Measurements from ENCODE around the gene CRAMP1. TPM values are rescaled to one million over a fixed set of nuclear protein-coding genes. Genes with fewer than 3 reads are reported as not detected.
"Not testable (repeated sequence)": the region's sequence is repeated elsewhere in the genome, so short reads cannot be mapped to it uniquely, and the experiment has no call there.

Gene CRAMP1
- total RNA-seq, 2 donors from 2014 or later = 22.8 to 28.6 TPM

- Mint-ChIP-seq H3K4me1 (peaks cover 4% of the 10 kb centered on the region), H3K36me3 (ENCODE audit: low read depth) (no peaks in the 10 kb centered on the region), H3K27me3 (no peaks in the 10 kb centered on the region), H3K27ac (no peak overlapping the region), H3K4me3 (no peak overlapping the region)
- DNase-seq (no peak), ATAC-seq (no peak)
- no peaks in the 10 kb centered on the region for H3K9me3 ChIP-seq (ENCODE audit: control insufficient read depth, low read length, poor library complexity, severe bottlenecking)
Measured at GRCh38 chr16:1583180-1583579, 29.0 kb upstream of the CRAMP1 start.

GRCh38 chr16:1584926-1585484 lies 27.2 kb upstream of the CRAMP1 start:
- Mint-ChIP-seq H3K27ac (no peak overlapping the region), H3K27me3 (no peaks in the 10 kb centered on the region), H3K4me1 (peaks cover 4% of the 10 kb centered on the region), H3K4me3 (no peak overlapping the region), H3K36me3 (ENCODE audit: low read depth) (no peaks in the 10 kb centered on the region)
- no peak for ATAC-seq
- no peak for DNase-seq
- no peaks in the 10 kb centered on the region for H3K9me3 ChIP-seq (ENCODE audit: control insufficient read depth, low read length, poor library complexity, severe bottlenecking)

- ATAC-seq = no peak
- no peak for DNase-seq
- Mint-ChIP-seq H3K4me1 (no peaks in the 10 kb centered on the region), H3K4me3 (no peak overlapping the region), H3K27me3 (no peaks in the 10 kb centered on the region), H3K27ac (peak overlapping the region; percentile 34), H3K36me3 (ENCODE audit: low read depth) (no peaks in the 10 kb centered on the region)
- no peaks in the 10 kb centered on the region for H3K9me3 ChIP-seq (ENCODE audit: control insufficient read depth, low read length, poor library complexity, severe bottlenecking)
Measured at GRCh38 chr16:1590366-1590765, 21.8 kb upstream of the CRAMP1 start.

- H3K27ac Mint-ChIP-seq = peak overlapping the region; percentile 34
- ATAC-seq (no peak), DNase-seq (no peak)
- no peaks in the 10 kb centered on the region for H3K36me3 Mint-ChIP-seq (ENCODE audit: low read depth)
- no peaks in the 10 kb centered on the region for H3K9me3 ChIP-seq (ENCODE audit: control insufficient read depth, low read length, poor library complexity, severe bottlenecking)
- H3K27me3 Mint-ChIP-seq = no peaks in the 10 kb centered on the region
- no peak overlapping the region for H3K4me3 Mint-ChIP-seq
- H3K4me1 Mint-ChIP-seq = no peaks in the 10 kb centered on the region
Measured at GRCh38 chr16:1590930-1591705, 21.0 kb upstream of the CRAMP1 start.

GRCh38 chr16:1592446-1592845 lies 19.7 kb upstream of the CRAMP1 start:
- Mint-ChIP-seq H3K27ac (no peak overlapping the region), H3K4me3 (no peak overlapping the region), H3K36me3 (ENCODE audit: low read depth) (no peaks in the 10 kb centered on the region), H3K4me1 (no peaks in the 10 kb centered on the region), H3K27me3 (no peaks in the 10 kb centered on the region)
- DNase-seq (no peak), ATAC-seq (no peak)
- H3K9me3 ChIP-seq (ENCODE audit: control insufficient read depth, low read length, poor library complexity, severe bottlenecking) = no peaks in the 10 kb centered on the region

- not testable (repeated sequence) for ATAC-seq; H3K4me3 Mint-ChIP-seq; DNase-seq; H3K27ac Mint-ChIP-seq; H3K4me1 Mint-ChIP-seq; H3K27me3 Mint-ChIP-seq; H3K36me3 Mint-ChIP-seq (ENCODE audit: low read depth); H3K9me3 ChIP-seq (ENCODE audit: control insufficient read depth, low read length, poor library complexity, severe bottlenecking)
Measured at GRCh38 chr16:1595511-1595910, 16.6 kb upstream of the CRAMP1 start.

GRCh38 chr16:1596516-1596915 lies 15.6 kb upstream of the CRAMP1 start:
- ATAC-seq = no peak
- no peak overlapping the region for H3K27ac Mint-ChIP-seq
- H3K4me1 Mint-ChIP-seq = no peaks in the 10 kb centered on the region
- H3K36me3 Mint-ChIP-seq (ENCODE audit: low read depth) = no peaks in the 10 kb centered on the region
- no peaks in the 10 kb centered on the region for H3K9me3 ChIP-seq (ENCODE audit: control insufficient read depth, low read length, poor library complexity, severe bottlenecking)
- no peak overlapping the region for H3K4me3 Mint-ChIP-seq
- H3K27me3 Mint-ChIP-seq = no peaks in the 10 kb centered on the region
- DNase-seq = no peak

- Mint-ChIP-seq H3K27ac (no peak overlapping the region), H3K27me3 (no peaks in the 10 kb centered on the region), H3K4me3 (no peak overlapping the region), H3K4me1 (no peaks in the 10 kb centered on the region), H3K36me3 (ENCODE audit: low read depth) (no peaks in the 10 kb centered on the region)
- H3K9me3 ChIP-seq (ENCODE audit: control insufficient read depth, low read length, poor library complexity, severe bottlenecking) = no peaks in the 10 kb centered on the region
- ATAC-seq (no peak), DNase-seq (no peak)
Measured at GRCh38 chr16:1597154-1597553, 15.0 kb upstream of the CRAMP1 start.

- no peaks in the 10 kb centered on the region for H3K4me1 Mint-ChIP-seq
- no peak overlapping the region for H3K4me3 Mint-ChIP-seq
- no peak for DNase-seq
- H3K27ac Mint-ChIP-seq = no peak overlapping the region
- no peaks in the 10 kb centered on the region for H3K9me3 ChIP-seq (ENCODE audit: control insufficient read depth, low read length, poor library complexity, severe bottlenecking)
- no peaks in the 10 kb centered on the region for H3K27me3 Mint-ChIP-seq
- no peaks in the 10 kb centered on the region for H3K36me3 Mint-ChIP-seq (ENCODE audit: low read depth)
- ATAC-seq = no peak
Measured at GRCh38 chr16:1601031-1601430, 11.1 kb upstream of the CRAMP1 start.

GRCh38 chr16:1601489-1601888 lies 10.7 kb upstream of the CRAMP1 start:
- H3K36me3 Mint-ChIP-seq (ENCODE audit: low read depth) = no peaks in the 10 kb centered on the region
- H3K27me3 Mint-ChIP-seq = no peaks in the 10 kb centered on the region
- H3K9me3 ChIP-seq (ENCODE audit: control insufficient read depth, low read length, poor library complexity, severe bottlenecking) = no peaks in the 10 kb centered on the region
- no peak for ATAC-seq
- H3K4me1 Mint-ChIP-seq = no peaks in the 10 kb centered on the region
- H3K27ac Mint-ChIP-seq = no peak overlapping the region
- H3K4me3 Mint-ChIP-seq = no peak overlapping the region
- no peak for DNase-seq

- DNase-seq (no peak), ATAC-seq (no peak)
- Mint-ChIP-seq H3K36me3 (ENCODE audit: low read depth) (no peaks in the 10 kb centered on the region), H3K4me3 (no peak overlapping the region), H3K27me3 (no peaks in the 10 kb centered on the region), H3K27ac (no peak overlapping the region), H3K4me1 (no peaks in the 10 kb centered on the region)
- no peaks in the 10 kb centered on the region for H3K9me3 ChIP-seq (ENCODE audit: control insufficient read depth, low read length, poor library complexity, severe bottlenecking)
Measured at GRCh38 chr16:1602285-1602684, 9.9 kb upstream of the CRAMP1 start.

- DNase-seq = no peak
- Mint-ChIP-seq H3K27me3 (no peaks in the 10 kb centered on the region), H3K4me1 (peaks cover 2% of the 10 kb centered on the region), H3K36me3 (ENCODE audit: low read depth) (no peaks in the 10 kb centered on the region), H3K27ac (peak overlapping the region; percentile 41), H3K4me3 (no peak overlapping the region)
- no peaks in the 10 kb centered on the region for H3K9me3 ChIP-seq (ENCODE audit: control insufficient read depth, low read length, poor library complexity, severe bottlenecking)
- ATAC-seq = no peak
Measured at GRCh38 chr16:1606774-1607173, 5.4 kb upstream of the CRAMP1 start.

GRCh38 chr16:1607971-1608370 lies 4.2 kb upstream of the CRAMP1 start:
- ATAC-seq (no peak), DNase-seq (no peak)
- Mint-ChIP-seq H3K27me3 (no peaks in the 10 kb centered on the region), H3K4me3 (no peak overlapping the region), H3K27ac (no peak overlapping the region), H3K36me3 (ENCODE audit: low read depth) (no peaks in the 10 kb centered on the region), H3K4me1 (peaks cover 5% of the 10 kb centered on the region)
- H3K9me3 ChIP-seq (ENCODE audit: control insufficient read depth, low read length, poor library complexity, severe bottlenecking) = no peaks in the 10 kb centered on the region

Data from T-helper 17 cell (primary cell).